GM18870 (cell line): ENCODE data around the gene LIF.

ENCODE experiments used
- ATAC-seq: cut with Tn5 transposase; IDR thresholded peaks from one replicate; pipeline ENCODE4 v1.9.1; 2021; ENCODE audit warnings: moderate library complexity; ENCODE audit not compliant: unreplicated experiment

LIF gene

GRCh38 chr22:30193031-30193775, 53.4 kb downstream of the LIF start:
- no peak for ATAC-seq

- ATAC-seq: no peak
These were observed 54.1 kb downstream of the LIF start for GRCh38 chr22:30192427-30192826.

- no peak for ATAC-seq
These were observed 55.4 kb downstream of the LIF start for GRCh38 chr22:30191040-30191701.

- no peak for ATAC-seq
These were observed 56.0 kb downstream of the LIF start for GRCh38 chr22:30190574-30190973.
